HG03457 (cell line): ENCODE data around the gene PHF21A.
"Not testable (repeated sequence)": the region's sequence is repeated elsewhere in the genome, so short reads cannot be mapped to it uniquely, and the experiment has no call there.

Experiments used
- ATAC-seq: cut with Tn5 transposase; IDR thresholded peaks from one replicate; pipeline ENCODE4 v1.9.1; 2021; ENCODE audit warnings: moderate number of reproducible peaks; ENCODE audit not compliant: unreplicated experiment

The PHF21A gene

DNA sequence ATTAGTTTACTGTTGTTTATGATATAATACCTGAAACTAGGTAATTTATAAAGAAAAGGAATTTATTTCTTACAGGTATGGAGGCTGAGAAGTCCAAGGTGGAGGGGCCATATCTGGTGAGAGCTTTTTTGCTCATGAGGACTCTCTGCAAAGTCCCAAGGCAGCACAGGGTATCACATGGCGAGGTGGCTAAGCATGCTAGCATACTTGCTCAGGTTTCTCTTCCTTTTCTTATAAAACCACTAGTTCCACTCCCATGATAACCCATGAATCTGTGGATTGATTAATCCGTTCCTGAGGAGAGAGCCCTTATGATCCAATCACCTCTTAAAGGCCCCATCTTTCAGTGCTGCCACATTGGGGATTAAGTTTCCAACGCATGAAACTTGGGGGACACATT lies 82.7 kb downstream of the PHF21A start:
- no peak for ATAC-seq

GRCh38 chr11:46036969-46037368 lies 84.3 kb downstream of the PHF21A start:
- no peak for ATAC-seq

GRCh38 chr11:46036009-46036408 lies 85.2 kb downstream of the PHF21A start:
- no peak for ATAC-seq

- no peak for ATAC-seq
These were observed 87.2 kb downstream of the PHF21A start for GRCh38 chr11:46034041-46034440.

DNA sequence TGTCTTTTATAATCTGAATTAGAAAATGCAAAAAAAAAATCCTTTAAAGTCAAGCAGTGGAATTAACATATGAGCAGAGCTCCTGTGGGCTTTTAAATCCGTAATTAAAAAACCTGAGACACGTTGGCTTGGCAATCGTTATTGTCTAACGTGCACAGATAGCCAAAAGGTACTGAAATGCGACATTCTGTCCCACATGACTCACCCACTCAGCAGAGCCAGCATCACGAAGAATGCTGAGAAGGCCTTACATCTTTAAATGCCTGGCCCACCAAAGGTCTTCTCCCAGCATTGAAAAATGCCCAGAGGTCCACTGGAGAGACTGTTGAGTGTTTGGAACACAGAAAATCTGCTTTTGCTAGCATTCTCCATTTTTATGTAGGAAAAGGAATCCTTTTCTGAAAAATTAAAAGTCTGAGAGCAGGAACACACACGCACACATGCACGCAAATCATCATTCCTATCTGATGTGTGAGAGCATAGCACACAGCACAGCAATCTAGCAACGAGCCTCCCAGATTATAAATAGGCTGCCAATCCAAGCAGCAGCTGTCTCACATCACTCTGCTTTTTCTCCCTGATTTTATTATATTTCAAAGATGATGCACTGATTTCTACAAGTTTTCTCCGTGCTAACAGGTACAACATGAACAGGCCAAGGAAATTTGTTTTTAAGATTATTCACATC lies 94.5 kb downstream of the PHF21A start:
- ATAC-seq: no peak

DNA sequence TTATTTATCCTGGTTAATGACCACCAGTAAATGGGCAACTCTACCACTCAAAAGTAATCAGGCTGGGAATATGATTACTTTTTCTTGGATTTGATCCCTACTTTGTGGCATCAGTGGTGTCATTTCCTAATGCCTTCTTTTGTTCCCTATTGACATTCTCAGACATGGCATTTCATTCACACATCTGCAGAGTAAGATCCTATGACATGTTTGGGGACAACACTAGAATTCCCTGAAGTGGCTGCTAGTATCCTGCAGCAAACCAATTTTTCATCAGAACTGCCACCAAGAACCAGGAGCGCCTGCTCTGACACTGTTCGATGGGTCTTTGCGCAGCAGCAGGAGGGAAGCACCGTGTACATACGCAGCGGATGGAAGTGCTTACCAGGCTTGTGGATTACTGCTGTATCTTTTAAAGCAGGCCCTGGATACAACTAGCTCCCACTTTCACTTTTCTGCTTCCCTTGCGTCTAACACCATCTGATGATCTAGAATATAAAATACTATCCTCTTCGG lies 101.1 kb downstream of the PHF21A start:
- no peak for ATAC-seq

- no peak for ATAC-seq
These were observed 102.6 kb downstream of the PHF21A start for GRCh38 chr11:46018651-46019050.

DNA sequence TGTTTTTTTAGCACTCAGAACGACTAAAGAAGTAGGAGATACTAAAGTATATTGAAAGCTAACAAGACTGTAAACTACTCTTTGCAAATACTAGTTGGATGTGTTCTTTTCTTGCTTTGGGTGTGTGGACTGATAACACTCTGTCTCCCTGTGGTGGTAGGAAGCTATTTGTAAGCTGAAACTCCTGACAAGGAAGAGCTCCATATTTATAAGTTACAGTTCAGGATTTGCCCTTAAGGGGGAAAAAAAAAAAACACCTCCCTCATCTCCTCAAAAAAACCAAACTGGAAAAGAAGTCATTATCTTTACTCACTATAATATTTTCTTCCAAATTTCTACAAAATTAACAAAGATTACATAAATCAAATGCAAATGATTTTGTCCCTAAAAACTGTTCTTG lies 103.9 kb downstream of the PHF21A start:
- ATAC-seq: no peak

- no peak for ATAC-seq
These were observed 105.3 kb downstream of the PHF21A start for GRCh38 chr11:46015941-46016340.

DNA sequence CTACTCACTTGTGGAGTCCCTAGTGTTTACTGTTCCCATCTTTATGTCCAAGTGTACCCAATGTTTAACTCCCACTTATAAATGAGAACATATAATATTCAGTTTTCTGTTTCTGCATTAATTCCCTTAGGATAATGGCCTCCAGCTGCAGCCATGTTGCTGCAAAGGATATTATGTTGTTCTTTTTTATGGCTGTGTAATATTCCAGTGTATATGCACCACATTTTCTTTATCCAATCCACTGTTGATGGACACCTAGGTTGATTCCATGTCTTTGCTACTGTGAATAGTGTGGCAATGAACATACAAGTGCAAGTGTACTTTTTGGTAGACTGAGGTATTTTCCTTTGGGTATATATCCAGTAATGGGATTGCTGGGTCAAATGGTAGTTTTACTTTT lies 107.1 kb downstream of the PHF21A start:
- ATAC-seq: not testable (repeated sequence)

GRCh38 chr11:46012185-46012584 lies 109.1 kb downstream of the PHF21A start:
- no peak for ATAC-seq

DNA sequence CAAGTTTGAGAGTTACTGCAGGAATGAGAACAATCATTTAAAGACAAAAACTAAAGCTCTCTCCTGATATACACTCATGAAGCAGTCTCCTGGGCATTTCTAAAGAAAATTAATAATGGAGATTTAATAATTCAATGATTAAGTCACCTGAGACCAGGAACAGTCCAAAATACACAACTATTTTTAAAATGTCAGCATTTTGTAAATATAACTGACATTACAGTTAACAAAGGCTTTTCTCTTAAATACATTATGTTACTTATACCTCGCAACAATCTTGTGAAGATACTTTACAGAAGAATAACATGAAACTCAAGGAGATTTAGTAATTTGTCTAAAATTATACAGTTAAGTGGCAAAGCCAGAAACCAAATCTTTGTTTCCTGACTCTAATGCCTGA lies 111.2 kb downstream of the PHF21A start:
- no peak for ATAC-seq

GRCh38 chr11:46009647-46010046 lies 111.6 kb downstream of the PHF21A start:
- no peak for ATAC-seq

DNA sequence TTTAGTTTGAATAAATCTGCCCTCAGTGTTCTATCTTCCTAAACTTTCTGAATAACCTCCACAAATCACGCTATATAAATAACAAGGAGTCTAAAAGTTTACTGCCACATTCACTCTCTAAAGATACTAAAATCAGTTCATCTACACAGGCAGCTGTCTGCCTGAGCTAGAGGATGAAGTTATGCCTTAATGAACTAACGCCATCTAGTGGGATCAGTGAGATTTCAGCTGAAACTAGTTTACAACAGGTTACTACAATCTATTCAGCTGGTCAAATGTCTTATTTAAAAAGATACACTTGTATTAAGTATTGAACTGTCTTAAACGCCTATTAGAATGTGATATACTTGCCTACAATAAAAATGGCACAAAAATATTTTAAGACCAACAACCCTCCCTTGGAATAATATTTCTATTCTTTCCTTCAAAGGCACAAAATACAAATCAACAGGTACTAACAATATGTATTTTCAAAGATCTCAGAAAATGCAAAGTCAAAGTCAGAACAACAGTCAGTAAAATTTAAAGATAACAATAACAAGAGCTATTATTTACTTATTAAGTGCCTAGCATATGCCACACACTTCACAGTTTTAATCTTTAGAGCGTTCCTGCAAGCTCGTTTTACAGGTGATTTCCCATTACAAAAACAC lies 114.7 kb downstream of the PHF21A start:
- ATAC-seq: peak; percentile 61

DNA sequence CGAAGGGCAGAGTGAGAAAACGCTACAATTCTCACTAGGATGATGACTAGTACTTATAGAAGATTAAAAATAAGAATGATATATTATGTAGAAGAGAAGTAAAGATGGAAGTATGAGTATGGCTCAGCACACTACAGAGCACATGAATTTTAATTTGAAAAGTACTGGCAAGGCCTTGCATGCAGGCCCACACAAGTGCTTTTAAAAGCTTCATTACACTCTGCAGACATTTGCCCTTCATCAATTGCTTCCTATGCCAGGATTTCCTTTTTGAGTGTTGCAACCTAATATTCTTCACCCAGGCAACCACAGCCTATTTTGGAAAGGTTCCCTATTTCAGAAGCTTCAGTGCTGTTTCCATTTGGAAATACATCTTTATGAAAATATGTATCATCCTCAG lies 117.7 kb downstream of the PHF21A start:
- no peak for ATAC-seq

DNA sequence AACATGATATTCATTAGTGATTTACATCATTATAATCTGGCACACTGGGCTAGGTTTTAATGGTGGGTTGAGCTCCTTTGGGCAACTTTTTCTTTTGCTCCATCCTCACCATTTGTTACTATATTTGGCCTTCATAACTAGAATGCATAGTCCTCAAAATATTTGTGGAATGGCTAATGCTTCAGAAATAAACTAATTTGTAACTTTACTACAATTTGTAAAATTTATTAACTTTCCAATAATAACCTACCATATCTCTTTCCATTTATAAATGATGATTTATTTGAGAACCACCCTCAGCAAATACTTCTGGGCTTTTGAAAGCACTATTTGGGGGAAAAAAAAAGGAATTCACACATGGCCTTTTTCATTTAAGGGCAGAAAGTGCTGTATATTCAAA lies 119.1 kb downstream of the PHF21A start:
- ATAC-seq: no peak

GRCh38 chr11:46001448-46001914 lies 119.8 kb downstream of the PHF21A start:
- ATAC-seq: no peak

GRCh38 chr11:45997599-45997998 lies 123.7 kb downstream of the PHF21A start:
- ATAC-seq: no peak

GRCh38 chr11:45995342-45995734 lies 125.9 kb downstream of the PHF21A start:
- no peak for ATAC-seq

DNA sequence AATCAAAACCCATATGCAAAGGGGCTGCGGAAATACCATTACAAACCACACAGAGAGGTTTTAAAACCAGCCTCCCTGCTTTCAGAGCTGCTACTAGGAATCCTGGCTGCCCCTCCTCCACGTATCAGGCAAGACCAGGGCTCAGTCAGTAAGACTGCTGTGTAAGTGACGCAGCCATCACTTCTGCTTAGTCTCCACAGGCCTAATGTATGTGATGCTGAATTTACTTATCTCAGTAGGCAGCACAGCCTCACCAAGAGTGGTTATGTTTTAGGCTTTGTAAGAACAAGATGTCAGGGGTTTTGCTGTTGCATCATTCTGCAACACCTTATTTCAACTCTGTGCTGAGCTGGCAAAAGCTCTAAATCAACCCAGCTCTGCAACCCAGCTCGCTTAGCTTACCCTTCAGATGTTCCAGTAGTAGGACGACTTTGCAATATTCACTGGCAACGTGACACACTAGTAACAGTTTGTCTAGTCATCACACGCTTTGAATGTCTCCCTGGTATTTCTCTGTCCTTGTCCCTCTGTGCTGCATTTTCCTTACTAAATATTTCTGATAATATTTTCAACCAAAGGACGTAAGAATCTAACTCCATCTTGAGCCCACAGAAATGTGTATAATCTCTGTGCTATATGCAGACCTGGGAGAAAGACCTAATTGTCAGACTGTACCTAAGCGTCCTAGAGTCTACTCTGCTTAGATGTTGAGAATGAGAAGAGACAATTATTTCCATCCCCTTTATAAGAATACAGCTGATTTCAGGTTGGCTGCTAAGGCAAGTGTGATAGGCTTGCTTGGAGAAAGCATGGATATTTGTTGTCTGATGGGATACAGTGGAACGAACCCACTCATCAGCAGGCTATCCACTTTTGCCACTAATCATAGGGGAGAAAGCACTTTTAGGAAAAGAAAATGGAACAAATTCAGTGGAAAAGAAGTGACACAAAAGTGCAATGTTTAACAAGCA lies 126.6 kb downstream of the PHF21A start:
- ATAC-seq: no peak

GRCh38 chr11:45993531-45994001 lies 127.7 kb downstream of the PHF21A start:
- no peak for ATAC-seq
